Osteoblast (primary cell): ENCODE data around the gene HS6ST1. TPM values are rescaled to one million over a fixed set of nuclear protein-coding genes. Genes with fewer than 3 reads are reported as not detected.
A peak's percentile ranks its signal among the peaks of the same experiment; 100 is the strongest.

ENCODE experiments used
- DNase-seq: peaks from one replicate; pipeline ENCODE4 v3.0.0; 2011; ENCODE audit warnings: low spot score, mixed read lengths; ENCODE audit not compliant: insufficient read length; ENCODE audit errors: missing footprints
- H2AFZ ChIP-seq: 2 replicates; pipeline ENCODE4 v1.6.0; 2011; ENCODE audit warnings: mild to moderate bottlenecking, low read length
- H3K27ac ChIP-seq: 2 replicates; pipeline ENCODE4 v1.5.1; 2011; ENCODE audit warnings: mild to moderate bottlenecking, low read depth, low read length, moderate library complexity
- H3K27me3 ChIP-seq: 2 replicates; pipeline ENCODE4 v1.6.0; 2012; ENCODE audit warnings: mild to moderate bottlenecking, control low read depth, inconsistent platforms, low read length, moderate library complexity; ENCODE audit not compliant: insufficient read depth
- H3K36me3 ChIP-seq: 2 replicates; pipeline ENCODE4 v1.5.1; 2011; ENCODE audit warnings: mild to moderate bottlenecking, low read length, control low read depth, moderate library complexity; ENCODE audit not compliant: insufficient read depth
- H3K4me1 ChIP-seq: 2 replicates; pipeline ENCODE4 v1.5.1; 2011; ENCODE audit warnings: mild to moderate bottlenecking, low read length, control low read depth, moderate library complexity; ENCODE audit not compliant: insufficient read depth
- H3K4me2 ChIP-seq: 2 replicates; pipeline ENCODE4 v1.6.0; 2011; ENCODE audit warnings: mild to moderate bottlenecking, low read length; ENCODE audit not compliant: insufficient read depth
- H3K4me3 ChIP-seq: fragments of 200-600 bp; sonication (generic); 3 replicates; pipeline ENCODE4 v1.5.1; 2012; ENCODE audit warnings: mild to moderate bottlenecking, low read length, inconsistent platforms; ENCODE audit not compliant: insufficient read depth
- H3K79me2 ChIP-seq: 2 replicates; pipeline ENCODE4 v1.6.0; 2012; ENCODE audit warnings: mild to moderate bottlenecking, low read length, control low read depth, inconsistent platforms; ENCODE audit not compliant: insufficient read depth
- H3K9me3 ChIP-seq: 2 replicates; pipeline ENCODE4 v1.5.1; 2011; ENCODE audit warnings: low read depth, low read length, control low read depth
- H4K20me1 ChIP-seq: 2 replicates; pipeline ENCODE4 v1.6.0; 2012; ENCODE audit warnings: mild to moderate bottlenecking, low read length, control low read depth; ENCODE audit not compliant: insufficient read depth
- total RNA-seq: library from RNA; depleted of rRNA; stranded (reverse); fragments of >200 nt; gene quantifications from 2 replicates; pipeline ENCODE4 v1.2.3, GENCODE V29; 2012
- TF ChIP-seq, protein P1 (sequence below): IDR thresholded peaks from 2 replicates; pipeline ENCODE4 v1.5.1; 2011; ENCODE audit warnings: mild to moderate bottlenecking, low read depth, low read length, moderate library complexity; ENCODE audit errors: extremely low read depth

Gene HS6ST1
- total RNA-seq, 1 donor = 18.8 TPM

DNA sequence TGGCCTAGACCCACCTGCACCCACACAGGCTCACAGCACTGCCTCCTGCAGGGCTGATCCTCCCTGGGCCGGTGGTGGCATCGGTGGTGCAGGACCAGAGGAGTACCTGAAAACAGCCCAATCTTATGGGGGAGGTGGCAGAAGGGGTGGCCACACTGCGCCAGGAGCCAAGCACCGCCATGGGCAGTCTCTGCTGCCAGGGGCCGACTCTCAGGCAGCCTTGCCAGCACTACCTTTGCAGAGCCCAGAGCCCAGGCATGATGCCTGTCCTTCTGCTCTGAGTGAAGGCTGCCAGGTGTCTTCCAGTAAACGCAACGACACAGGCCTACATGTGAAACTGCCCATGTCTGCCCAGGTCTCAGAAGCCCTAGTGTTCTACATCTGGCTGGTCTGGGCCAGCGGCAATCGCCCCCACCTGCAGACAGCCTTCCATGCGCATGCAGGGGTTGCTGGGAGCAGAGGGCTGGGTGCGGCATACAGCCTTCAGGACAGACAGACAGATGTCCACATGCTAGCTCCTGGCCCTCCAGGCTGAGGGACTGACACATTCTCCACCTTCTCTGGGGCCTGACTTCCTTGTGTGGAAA, 6.8 kb downstream of the HS6ST1 start:
- no peak overlapping the region for H2AFZ ChIP-seq
- TF ChIP-seq, protein P1, sequence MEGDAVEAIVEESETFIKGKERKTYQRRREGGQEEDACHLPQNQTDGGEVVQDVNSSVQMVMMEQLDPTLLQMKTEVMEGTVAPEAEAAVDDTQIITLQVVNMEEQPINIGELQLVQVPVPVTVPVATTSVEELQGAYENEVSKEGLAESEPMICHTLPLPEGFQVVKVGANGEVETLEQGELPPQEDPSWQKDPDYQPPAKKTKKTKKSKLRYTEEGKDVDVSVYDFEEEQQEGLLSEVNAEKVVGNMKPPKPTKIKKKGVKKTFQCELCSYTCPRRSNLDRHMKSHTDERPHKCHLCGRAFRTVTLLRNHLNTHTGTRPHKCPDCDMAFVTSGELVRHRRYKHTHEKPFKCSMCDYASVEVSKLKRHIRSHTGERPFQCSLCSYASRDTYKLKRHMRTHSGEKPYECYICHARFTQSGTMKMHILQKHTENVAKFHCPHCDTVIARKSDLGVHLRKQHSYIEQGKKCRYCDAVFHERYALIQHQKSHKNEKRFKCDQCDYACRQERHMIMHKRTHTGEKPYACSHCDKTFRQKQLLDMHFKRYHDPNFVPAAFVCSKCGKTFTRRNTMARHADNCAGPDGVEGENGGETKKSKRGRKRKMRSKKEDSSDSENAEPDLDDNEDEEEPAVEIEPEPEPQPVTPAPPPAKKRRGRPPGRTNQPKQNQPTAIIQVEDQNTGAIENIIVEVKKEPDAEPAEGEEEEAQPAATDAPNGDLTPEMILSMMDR = no peak
- no peak overlapping the region for H3K4me2 ChIP-seq
- peaks cover 39% of the 10 kb centered on the region for H3K79me2 ChIP-seq
- H3K27me3 ChIP-seq = no peaks in the 10 kb centered on the region
- no peak overlapping the region for H3K4me3 ChIP-seq
- H3K9me3 ChIP-seq = no peaks in the 10 kb centered on the region
- H3K27ac ChIP-seq = no peak overlapping the region
- peaks cover 6% of the 10 kb centered on the region for H3K36me3 ChIP-seq
- peaks cover 15% of the 10 kb centered on the region for H3K4me1 ChIP-seq
- peak; percentile 8 for DNase-seq
- H4K20me1 ChIP-seq = peaks cover 63% of the 10 kb centered on the region

DNA sequence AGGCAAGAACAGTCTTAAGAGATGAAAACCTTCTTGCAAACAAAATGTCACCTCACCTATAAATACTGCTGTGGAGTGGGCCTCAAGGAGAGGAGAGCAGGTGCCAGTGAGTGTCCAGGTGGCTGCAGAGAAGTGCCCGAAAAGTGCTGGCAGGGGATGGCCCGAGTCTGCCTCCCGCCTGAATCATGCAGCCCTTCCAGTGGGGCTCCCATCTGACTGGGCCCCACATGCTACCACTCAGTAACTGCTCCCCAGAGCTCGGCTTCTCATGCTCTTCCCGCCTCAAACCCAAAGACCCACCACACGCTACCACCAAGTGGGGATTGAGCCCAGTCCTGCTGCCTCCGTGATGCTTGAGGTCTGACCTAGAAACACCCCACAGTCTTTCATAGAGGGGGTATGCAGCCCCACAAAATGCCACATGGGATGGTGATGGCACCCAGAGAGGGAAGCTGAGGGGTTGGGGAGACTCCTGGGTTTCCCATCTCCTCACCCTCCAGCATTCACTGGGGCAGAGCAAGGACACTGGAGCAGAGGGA, 7.4 kb downstream of the HS6ST1 start:
- peak; percentile 68 for DNase-seq
- Histone ChIP-seq H3K4me2 (no peak overlapping the region), H3K27me3 (no peaks in the 10 kb centered on the region), H3K36me3 (peaks cover 6% of the 10 kb centered on the region), H2AFZ (no peak overlapping the region), H3K9me3 (no peaks in the 10 kb centered on the region), H4K20me1 (peaks cover 57% of the 10 kb centered on the region), H3K4me3 (no peak overlapping the region), H3K4me1 (peaks cover 21% of the 10 kb centered on the region), H3K27ac (no peak overlapping the region), H3K79me2 (peaks cover 41% of the 10 kb centered on the region)
- TF ChIP-seq, protein P1 = no peak

DNA sequence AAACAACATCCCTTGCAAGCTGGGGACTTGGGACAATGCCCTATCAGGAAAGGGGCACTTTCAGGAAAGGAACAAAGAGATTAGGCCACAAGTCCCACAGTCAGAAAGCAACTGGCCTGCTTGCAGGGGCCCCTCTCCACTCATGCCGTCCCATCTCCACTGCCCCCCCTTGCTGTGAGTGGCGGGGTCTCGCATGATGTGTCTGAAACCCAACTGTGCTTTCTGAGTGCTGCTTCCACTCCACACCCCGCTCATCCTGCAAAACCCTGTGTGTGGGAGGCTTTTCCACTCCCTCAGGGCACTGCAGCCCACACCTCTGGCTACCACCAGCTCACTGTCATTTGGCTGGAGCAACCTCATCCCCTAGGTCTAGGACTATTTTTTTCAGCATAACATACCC, 7.9 kb downstream of the HS6ST1 start:
- Histone ChIP-seq H3K4me2 (no peak overlapping the region), H3K79me2 (peaks cover 43% of the 10 kb centered on the region), H3K36me3 (peaks cover 6% of the 10 kb centered on the region), H3K27ac (no peak overlapping the region), H3K27me3 (no peaks in the 10 kb centered on the region), H3K9me3 (no peaks in the 10 kb centered on the region), H3K4me1 (peaks cover 25% of the 10 kb centered on the region), H3K4me3 (no peak overlapping the region), H2AFZ (no peak overlapping the region), H4K20me1 (peaks cover 52% of the 10 kb centered on the region)
- TF ChIP-seq, protein P1 = no peak
- DNase-seq = peak; percentile 54

DNA sequence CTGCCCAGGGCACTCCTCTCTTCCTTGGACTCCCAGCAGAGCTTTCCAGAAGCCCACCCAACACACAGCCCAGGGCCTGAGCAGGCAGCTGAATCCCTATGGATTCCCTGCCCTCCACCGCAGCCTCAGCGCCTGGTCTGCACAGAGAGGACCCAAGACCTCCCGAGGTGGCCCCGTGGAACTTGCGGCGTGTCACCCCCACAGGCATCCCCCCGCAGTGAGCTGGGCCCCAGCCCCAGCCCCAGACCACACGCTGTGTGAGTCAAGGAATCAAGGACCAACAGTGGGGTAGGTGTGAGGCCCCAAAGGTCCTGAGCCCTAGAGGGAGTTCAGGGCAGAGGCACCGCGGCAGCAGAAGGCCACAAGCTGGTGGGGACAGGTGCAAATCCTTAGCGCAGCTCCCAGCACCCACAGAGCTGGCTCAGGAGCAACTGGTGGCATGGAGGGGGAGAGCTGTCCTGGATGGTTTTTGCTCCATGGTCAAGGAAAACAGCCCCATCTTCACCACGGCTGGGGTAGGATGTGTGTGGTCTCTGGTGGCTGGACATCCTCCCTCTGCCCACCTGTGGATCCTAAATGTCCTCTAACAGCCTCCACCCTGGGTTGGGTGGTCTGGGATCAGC, 8.5 kb downstream of the HS6ST1 start:
- peaks cover 44% of the 10 kb centered on the region for H3K79me2 ChIP-seq

More for the DNA sequence above, 8.5 kb downstream of the HS6ST1 start:
- peak; percentile 46 for DNase-seq
- TF ChIP-seq, protein P1 = no peak
- H3K27me3 ChIP-seq = no peaks in the 10 kb centered on the region
- H2AFZ ChIP-seq = no peak overlapping the region
- no peak overlapping the region for H3K4me2 ChIP-seq
- peaks cover 30% of the 10 kb centered on the region for H3K4me1 ChIP-seq
- no peaks in the 10 kb centered on the region for H3K9me3 ChIP-seq
- H3K4me3 ChIP-seq = no peak overlapping the region
- H3K27ac ChIP-seq = no peak overlapping the region
- peaks cover 47% of the 10 kb centered on the region for H4K20me1 ChIP-seq
- peaks cover 6% of the 10 kb centered on the region for H3K36me3 ChIP-seq
